GM18526 (cell line): ENCODE measurements around the gene TPSG1.

Experiments used
- POLR2A ChIP-seq: IDR thresholded peaks from 3 replicates; pipeline ENCODE4 v1.6.1; 2011; ENCODE audit not compliant: insufficient read length; ENCODE audit errors: extremely low read depth

TPSG1 gene

GRCh38 chr16:1212616-1213194 is 12.4 kb downstream of the TPSG1 start:
- no peak for TF ChIP-seq POLR2A

GRCh38 chr16:1211451-1212268 is 13.4 kb downstream of the TPSG1 start:
- no peak for TF ChIP-seq POLR2A

- no peak for TF ChIP-seq POLR2A
Measured at GRCh38 chr16:1210461-1210860, 14.6 kb downstream of the TPSG1 start.

- TF ChIP-seq POLR2A, result no peak
Measured at GRCh38 chr16:1209081-1209480, 16.0 kb downstream of the TPSG1 start.

- no peak for TF ChIP-seq POLR2A
Measured at GRCh38 chr16:1208239-1208830, 16.7 kb downstream of the TPSG1 start.

- no peak for TF ChIP-seq POLR2A
Measured at GRCh38 chr16:1206786-1207185, 18.3 kb downstream of the TPSG1 start.

- TF ChIP-seq POLR2A, result no peak
Measured at GRCh38 chr16:1206326-1206725, 18.7 kb downstream of the TPSG1 start.

- TF ChIP-seq POLR2A, result no peak
Measured at GRCh38 chr16:1204933-1205332, 20.1 kb downstream of the TPSG1 start.

GRCh38 chr16:1202274-1202673 is 22.8 kb downstream of the TPSG1 start:
- TF ChIP-seq POLR2A, result no peak

- TF ChIP-seq POLR2A, result no peak
Measured at GRCh38 chr16:1201444-1201843, 23.6 kb downstream of the TPSG1 start.

- TF ChIP-seq POLR2A, result no peak
Measured at GRCh38 chr16:1200014-1200627, 24.9 kb downstream of the TPSG1 start.

GRCh38 chr16:1199347-1200013 is 25.6 kb downstream of the TPSG1 start:
- TF ChIP-seq POLR2A, result no peak

- TF ChIP-seq POLR2A, result no peak
Measured at GRCh38 chr16:1198194-1198593, 26.9 kb downstream of the TPSG1 start.

GRCh38 chr16:1197237-1197866 is 27.7 kb downstream of the TPSG1 start:
- no peak for TF ChIP-seq POLR2A

GRCh38 chr16:1196494-1196893 is 28.6 kb downstream of the TPSG1 start:
- no peak for TF ChIP-seq POLR2A
